ENCODE measurements around the gene NPFFR1.
A peak's percentile ranks its signal among the peaks of the same experiment; 100 is the strongest.

NPFFR1 gene, protein sequence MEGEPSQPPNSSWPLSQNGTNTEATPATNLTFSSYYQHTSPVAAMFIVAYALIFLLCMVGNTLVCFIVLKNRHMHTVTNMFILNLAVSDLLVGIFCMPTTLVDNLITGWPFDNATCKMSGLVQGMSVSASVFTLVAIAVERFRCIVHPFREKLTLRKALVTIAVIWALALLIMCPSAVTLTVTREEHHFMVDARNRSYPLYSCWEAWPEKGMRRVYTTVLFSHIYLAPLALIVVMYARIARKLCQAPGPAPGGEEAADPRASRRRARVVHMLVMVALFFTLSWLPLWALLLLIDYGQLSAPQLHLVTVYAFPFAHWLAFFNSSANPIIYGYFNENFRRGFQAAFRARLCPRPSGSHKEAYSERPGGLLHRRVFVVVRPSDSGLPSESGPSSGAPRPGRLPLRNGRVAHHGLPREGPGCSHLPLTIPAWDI

GRCh38 chr10:70283445-70284399, at the start of gene NPFFR1:
NPFFR1 (minus strand) TSS chr10:70284004; CDS start chr10:70283676, 328 bp downstream.
- DNase-seq, result no peak

GRCh38 chr10:70333268-70333667, 49.5 kb upstream of the NPFFR1 start:
- no peak for DNase-seq

DNA sequence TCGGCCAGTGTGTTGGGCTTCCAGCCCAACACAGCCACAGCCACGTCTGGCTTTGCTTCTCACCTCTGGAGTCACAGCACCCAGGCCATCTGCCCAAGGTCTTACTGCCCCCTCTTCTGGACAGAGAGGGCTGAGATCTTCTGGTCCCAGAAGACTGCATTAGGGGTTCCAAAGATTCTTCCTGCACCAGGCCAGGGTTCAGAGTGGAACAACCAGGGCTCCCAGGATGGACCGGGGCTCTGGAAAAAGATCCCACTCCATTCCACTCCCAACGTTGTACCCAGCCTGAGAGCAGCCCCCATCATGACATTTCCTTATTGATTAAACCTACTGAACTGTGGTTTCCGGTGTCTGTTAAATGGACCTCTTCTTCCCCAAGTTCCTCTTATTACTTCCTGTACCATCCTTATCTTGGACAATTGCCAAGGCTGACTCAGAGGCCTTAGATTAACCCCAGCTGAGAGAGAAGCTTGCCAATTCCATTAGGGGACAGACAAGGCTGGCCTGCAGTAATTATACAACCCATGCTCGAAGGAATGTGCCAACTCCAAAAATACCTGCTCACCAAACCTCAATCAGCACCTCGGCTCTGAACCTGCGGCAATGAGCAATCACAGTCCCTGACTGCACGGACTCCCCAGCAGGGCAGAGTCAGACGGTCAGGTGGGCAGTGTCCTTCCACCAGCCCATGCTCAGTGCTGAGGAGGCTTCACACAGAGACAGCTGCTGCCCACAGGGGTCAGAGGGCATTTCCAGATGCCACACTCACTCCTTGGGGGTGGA, 47.9 kb upstream of the NPFFR1 start:
- DNase-seq, result peak; percentile 54

DNA sequence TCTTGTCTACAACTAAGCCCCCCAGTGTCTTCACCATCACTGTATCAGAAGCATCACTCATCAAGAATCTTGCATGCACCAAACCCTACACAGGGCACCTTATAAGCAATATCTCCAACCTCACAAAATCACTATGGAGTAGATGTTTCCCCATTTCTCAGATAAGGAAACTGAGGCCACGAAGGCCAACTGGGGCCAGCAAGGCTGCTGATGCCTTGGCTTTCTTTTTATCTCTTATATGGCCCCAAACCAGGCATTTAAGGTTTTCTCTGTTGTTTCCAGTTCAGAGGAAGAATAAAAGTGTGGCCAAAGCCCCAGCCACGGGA, 47.3 kb upstream of the NPFFR1 start:
- DNase-seq, result no peak

GRCh38 chr10:70330671-70331070, 46.9 kb upstream of the NPFFR1 start:
- DNase-seq, result no peak

DNA sequence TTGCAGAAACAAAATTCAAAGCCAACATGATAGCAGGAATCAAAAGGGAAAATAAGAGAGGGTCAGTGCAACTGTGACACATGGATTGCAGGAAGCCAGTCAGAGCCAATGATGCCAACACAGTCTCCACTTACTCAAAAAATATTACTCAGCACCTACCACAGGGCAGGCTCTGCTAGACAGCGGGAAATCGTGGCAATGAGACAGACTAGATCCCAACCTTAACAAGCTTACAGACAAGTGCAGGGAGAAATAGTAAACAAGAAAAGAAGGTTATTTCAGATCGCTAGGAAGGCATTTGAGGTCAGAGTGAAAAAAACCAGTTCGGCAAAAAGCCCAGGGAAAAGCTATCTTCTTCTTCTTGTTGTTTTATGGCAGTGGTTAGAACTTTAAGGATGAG, 45.2 kb upstream of the NPFFR1 start:
- DNase-seq, result no peak

- no peak for DNase-seq
These were observed 44.2 kb upstream of the NPFFR1 start for GRCh38 chr10:70328018-70328417.

DNA sequence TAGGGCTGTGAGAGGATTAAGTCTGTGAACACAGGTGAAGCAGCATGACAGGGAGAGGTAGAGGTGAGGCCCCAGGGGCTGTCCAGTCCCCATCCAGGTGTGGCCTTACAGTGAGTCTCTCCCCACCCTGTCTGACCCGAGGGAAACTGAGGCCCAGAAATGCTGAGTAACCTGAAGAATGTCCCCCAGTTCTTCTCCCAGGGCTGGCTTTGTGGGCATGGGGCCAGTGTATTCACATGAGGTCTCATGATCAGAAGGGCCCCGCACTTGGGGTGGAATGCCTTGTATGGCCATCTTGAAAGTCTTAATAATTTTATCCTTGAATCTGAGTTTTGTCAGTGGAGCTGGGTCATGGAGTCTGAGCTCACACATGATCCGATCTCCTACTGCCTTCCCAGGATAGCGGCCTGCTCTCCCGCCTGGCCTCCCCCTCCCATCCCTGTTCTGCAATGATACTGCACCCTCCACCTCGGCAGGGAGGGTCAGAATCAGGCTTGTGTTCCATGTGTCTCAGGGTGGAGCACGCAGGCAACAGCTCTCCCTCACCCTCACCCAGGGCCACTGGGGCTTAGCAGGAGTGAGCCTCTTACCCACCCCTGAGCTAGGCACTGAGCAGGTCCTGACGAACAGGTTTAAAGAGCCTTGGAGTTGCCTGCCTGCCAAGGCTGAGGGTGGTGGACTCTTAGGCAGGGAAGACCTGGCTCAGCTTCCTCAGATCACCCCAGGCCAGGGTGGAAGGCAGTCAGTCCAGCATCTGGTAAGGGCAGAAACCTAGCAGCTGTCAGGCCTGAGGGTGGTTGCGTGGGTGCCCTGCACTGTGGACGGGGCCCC, 41.4 kb upstream of the NPFFR1 start:
- no peak for DNase-seq

DNA sequence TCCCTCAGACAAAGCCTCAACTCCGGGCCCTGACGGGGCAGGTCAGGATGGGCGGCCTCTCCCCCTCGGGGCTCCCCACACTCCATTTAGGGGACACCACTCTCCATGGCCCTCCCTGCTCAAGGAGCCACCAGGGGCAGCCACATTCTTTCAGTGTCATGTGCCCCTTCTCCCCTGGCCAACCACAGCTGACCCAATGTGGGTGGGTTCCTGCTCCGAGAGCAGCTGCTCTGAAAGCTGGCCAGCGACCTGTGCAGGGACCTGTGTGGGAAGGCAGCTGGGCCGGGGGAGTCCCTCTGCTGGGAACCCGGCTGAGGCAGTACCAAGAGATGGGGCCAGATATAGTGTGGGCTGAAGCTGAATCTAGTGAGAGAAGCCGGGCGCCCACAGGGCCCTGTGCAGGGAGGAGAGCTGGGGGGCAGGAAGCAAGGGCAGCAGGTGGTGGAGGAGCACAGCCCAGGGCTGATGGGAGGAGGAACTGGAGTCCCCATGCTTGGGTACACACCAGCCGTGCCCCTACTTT, 40.6 kb upstream of the NPFFR1 start:
- no peak for DNase-seq

GRCh38 chr10:70323697-70324338, 40.0 kb upstream of the NPFFR1 start:
- no peak for DNase-seq

DNA sequence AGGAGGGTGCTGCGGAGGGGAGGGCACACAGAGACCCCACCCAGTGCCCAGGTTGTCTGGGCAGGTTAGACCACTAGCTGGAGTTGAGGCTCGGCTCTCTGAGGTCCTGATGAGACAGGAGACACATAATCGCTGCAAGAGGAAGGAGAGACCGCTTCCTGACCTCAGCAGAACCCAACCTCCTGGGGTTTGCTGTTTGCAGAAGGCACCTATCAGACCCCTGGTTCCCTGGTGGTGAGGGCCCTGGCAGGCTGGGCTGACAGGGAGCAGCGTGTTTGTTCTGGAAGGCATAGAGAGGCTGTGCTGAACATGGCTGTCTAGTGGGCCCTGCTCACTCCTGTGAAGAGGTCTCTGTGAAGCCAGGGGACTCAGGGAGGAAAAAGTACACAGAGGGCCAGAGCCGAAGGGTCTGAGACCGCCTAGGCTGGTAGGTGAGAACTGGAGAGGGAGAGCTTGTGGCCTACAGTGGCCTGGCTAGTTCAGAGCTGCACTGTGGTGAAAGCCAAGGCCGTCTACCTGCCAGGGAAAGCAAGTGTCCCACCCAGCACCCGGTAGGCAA, 39.4 kb upstream of the NPFFR1 start:
- DNase-seq, result no peak

DNA sequence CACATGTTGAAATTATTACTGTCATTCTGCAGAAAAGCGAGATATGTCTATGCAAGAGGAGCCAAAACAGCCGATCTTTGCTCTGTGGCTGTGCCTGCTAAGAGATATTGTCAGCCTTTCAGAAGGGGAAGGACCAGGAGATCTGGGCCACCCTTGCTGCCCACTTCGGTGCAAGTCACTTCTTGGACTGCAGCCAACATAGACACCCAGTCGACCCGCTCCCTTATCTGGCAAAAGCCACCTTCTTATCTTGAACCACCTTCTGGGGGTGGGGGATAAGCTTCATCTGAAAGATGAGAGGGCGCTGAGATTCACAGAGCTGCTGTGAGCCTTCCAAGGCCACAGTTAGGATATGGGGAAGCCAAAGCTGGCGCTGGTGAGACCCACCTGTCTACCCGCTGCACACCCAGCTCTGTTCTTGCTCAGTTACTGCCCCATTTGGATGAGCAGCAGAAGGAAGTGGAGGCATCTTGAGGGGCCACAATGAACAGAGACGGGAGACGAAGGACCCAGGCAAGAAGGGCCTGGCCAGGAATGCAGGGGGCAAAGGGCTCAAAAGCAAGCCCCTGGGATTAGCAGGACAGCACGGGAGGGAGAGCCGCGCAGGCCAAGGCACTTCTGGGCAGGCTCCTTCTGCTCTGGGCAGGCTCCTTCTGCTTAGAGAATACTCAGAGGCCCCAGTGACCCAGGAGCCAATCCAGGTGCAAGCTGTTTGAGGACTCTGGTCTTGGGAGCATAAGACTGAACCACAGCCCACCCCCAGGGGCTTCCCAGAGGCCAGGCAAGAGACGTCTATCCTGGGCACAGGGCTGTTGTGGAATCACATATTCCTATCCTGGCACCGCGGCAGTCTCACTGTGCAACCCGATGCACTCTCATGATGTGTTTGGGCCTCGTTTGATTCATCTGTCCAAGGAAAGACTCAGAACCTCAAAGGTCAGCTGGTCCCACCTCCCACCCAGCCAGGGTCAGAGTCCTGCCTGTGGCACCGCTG, 38.4 kb upstream of the NPFFR1 start:
- DNase-seq, result no peak

DNA sequence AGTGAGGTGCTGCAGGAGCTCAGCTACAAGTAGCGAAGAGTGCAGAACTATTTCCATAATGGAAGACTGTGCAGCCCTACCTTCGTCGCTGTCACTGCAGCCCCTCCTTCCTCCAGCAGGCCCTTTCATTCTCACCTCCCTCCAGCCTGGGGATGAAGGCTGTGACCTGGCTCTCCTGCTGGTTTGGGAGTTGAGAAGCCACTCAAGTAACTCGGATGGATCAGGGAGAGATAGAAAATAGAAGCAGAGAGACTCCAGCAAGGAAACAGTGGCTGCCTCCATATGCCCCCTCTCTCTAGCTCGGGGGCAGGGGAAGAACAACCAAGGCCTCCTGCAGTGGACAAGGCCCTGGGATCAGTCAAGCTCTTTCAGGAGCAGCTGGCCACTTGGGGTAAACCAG, 37.4 kb upstream of the NPFFR1 start:
- DNase-seq, result no peak

- no peak for DNase-seq
These were observed 36.9 kb upstream of the NPFFR1 start for GRCh38 chr10:70320751-70321150.

DNA sequence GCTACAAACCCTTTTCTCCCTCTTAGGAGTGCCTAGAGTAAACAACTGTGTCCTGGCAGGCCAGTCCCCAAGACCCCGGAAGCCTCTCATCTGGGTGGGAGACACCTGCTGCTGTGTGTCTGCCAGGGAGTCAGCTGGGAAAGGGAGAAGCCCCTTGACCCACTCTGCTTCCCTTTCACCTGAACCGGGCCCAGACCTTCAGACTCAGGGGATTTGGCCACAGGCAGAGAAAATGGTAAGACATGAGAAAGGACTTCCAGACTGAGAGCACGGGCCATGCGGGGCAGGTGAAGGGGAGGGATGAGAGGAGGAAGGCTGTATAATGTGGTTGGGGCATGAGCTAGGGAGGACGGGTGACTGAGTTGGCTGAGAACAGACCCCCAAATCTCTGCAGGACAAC, 36.0 kb upstream of the NPFFR1 start:
- no peak for DNase-seq

DNA sequence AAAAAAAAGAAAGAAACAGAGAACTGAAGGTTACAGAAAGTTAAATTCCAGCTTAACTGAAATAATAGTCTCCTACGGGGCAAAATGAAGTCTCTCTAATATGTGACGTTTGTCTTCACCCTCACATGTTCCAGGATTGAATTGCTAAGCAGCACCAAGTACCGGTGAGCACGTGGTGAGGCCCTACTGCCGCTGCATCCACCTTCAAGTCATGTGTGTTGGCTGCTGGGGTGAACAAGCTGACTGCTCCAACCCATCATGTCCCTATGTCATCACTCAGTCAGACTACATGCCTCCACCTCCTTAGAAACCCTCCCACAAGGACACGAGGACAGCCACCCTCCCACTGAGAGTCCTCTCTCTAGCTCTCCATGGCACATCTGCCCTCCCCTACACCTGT, 35.4 kb upstream of the NPFFR1 start:
- DNase-seq, result no peak

DNA sequence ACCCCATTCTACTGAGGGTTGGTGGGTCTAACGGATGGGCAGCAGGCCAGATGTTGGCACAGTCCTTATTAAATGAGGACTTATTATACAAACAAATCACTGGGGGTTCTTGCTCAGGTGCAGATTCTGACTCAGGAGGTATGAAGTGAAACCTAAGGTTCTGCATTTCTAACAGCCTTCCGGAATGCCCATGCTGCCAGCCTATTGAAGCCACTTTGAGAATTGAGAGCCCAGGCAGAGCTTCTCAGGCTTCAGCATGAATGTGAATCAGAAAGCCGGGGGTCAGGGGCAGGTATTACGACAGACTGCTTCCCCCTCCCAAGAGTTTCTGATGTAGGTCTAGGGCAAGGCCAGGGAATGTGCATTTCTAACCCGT, 34.1 kb upstream of the NPFFR1 start:
- no peak for DNase-seq

DNA sequence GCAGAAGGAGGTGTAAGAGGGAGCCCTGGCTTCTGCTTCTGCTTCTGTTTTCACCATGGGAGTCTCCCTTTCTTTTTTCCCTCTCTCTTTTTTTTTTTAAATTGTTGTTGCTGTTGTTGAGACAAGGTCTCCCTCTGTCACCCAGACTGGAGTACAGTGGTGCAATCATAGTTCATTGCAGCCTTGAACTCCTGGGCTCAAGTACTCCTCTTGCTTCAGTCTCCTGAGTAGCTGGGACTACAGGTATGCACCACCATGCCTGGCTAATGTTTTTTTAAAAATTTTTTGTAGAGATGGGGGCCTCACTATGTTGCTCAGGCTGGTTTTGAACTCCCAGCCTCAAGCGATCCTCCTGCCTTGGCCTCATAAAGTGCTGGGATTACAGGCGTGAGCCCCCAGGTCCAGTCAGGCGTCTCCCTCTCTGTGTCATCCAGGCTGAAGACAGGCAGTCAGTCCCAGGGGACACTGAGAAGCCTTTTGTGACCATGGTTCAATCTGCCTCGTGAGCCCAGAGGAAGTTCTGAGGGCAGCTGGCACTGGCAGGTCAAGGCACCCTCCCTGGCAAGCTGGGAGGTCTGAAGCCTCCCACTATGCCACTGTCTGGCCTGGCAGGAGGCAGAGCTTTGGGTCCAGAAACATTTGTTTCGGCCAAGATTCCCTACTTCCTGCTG, 33.6 kb upstream of the NPFFR1 start:
- DNase-seq, result no peak

- DNase-seq, result no peak
These were observed 32.0 kb upstream of the NPFFR1 start for GRCh38 chr10:70315815-70316214.

Data from CD4-positive, alpha-beta T cell treated with Interferon gamma for 1 hour (primary cell).